OCI-LY7 (cell line): ENCODE data around the gene FBP1.

Experiments
- CTCF ChIP-seq: fragments of 200-600 bp; sonication (generic); conservative IDR thresholded peaks from 2 replicates; pipeline ENCODE4 v1.5.1; 2014; ENCODE audit warnings: mild to moderate bottlenecking, antibody characterized with exemption, low read length, moderate library complexity, mixed read lengths
- EZH2phosphoT487 ChIP-seq: fragments of 200-600 bp; sonication (generic); IDR thresholded peaks from 2 replicates; pipeline ENCODE4 v1.6.1; 2018; ENCODE audit warnings: low read depth, borderline replicate concordance, mild to moderate bottlenecking, mixed run types, antibody characterized with exemption, low read length, moderate library complexity, mixed read lengths

GRCh38 chr9:94581728-94582127 is 57.6 kb downstream of the FBP1 start:
- no peak for TF ChIP-seq CTCF
- TF ChIP-seq EZH2phosphoT487, result no peak
